Activated T-helper 1 cell treated with anti-CD3 and anti-CD28 coated beads, Interleukin-12 subunit alpha, Interleukin-12 subunit beta, Interleukin-2, Interleukin-4 antibody, amounts not matched to agents 30 ng/mL and 10 ng/mL and 1 ng/mL, durations not matched to agents 14 hours and 24 hours and 36 hours (primary cell): ENCODE data around the gene MEDAG. TPM values are rescaled to one million over a fixed set of nuclear protein-coding genes. Genes with fewer than 3 reads are reported as not detected.

Experiments
- DNase-seq: peaks from one replicate; pipeline ENCODE4 v3.0.0; 2021; ENCODE audit warnings: low spot score
- H3K27ac Mint-ChIP-seq: one replicate; pipeline ENCODE4 v1.8.0; 2021; ENCODE audit warnings: mild to moderate bottlenecking, mixed read lengths
- H3K27me3 Mint-ChIP-seq: one replicate; pipeline ENCODE4 v1.8.0; 2022; ENCODE audit warnings: mild to moderate bottlenecking, moderate library complexity, mixed read lengths; ENCODE audit not compliant: insufficient read depth
- H3K36me3 Mint-ChIP-seq: one replicate; pipeline ENCODE4 v1.8.0; 2021; ENCODE audit warnings: low read depth, mixed read lengths
- H3K4me1 Mint-ChIP-seq: one replicate; pipeline ENCODE4 v1.8.0; 2021; ENCODE audit warnings: low read depth, mixed read lengths
- H3K4me3 Mint-ChIP-seq: one replicate; pipeline ENCODE4 v1.8.0; 2021; ENCODE audit warnings: mild to moderate bottlenecking, moderate library complexity, mixed read lengths
- H3K9me3 Mint-ChIP-seq: one replicate; pipeline ENCODE4 v1.8.0; 2021; ENCODE audit warnings: mixed read lengths
- intact Hi-C: fragments of 100-400 bp; cut with micrococcal nuclease; formaldehyde crosslinking; loops from one replicate; pipeline ENCODE4 v1.15.1; 2024
- total RNA-seq: library from RNA; stranded (reverse); gene quantifications from 2 replicates; pipeline ENCODE4 v1.2.3, GENCODE V29; 2022

Gene MEDAG
- total RNA-seq, 1 donor from 2014 or later, result not detected

DNA sequence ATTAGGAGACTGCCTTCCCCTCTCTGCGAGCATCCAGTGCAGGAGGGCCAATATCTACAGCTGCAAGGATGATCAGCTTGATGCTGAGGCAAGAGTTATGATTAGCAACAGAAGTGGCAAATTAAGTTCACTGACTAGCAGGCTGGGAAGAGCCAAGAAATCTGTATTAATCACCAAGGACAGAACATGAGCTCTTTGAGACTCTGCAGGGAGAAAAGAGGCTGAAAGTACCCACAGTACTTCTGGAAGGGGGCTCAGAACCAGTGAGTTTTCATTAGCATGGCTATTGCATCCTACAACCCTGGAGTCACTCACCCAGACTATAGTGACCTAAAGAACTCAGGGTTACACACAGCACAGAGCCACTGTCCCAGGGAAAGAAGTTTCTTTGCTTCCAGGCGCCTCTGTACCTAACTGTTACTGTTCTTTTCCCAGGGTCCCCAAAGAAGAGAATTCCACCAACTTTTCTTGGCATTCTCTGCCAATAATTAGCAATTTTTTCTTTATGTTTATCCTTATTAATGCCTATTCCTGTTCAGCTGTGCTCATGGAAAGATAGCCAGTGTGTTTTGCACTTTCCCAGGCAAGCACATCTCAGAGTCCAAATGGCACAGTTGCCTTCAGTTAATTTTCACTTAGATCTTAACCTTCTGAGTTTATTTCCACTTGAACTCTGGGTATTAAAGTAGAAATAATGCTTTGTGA lies 25.8 kb upstream of the MEDAG start:
- intact Hi-C loops, result no loop called here
- DNase-seq, result no peak
- Mint-ChIP-seq H3K27ac (no peak overlapping the region), H3K27me3 (peaks cover 26% of the 10 kb centered on the region), H3K4me3 (no peak overlapping the region), H3K4me1 (peaks cover 13% of the 10 kb centered on the region), H3K9me3 (no peaks in the 10 kb centered on the region), H3K36me3 (no peaks in the 10 kb centered on the region)

DNA sequence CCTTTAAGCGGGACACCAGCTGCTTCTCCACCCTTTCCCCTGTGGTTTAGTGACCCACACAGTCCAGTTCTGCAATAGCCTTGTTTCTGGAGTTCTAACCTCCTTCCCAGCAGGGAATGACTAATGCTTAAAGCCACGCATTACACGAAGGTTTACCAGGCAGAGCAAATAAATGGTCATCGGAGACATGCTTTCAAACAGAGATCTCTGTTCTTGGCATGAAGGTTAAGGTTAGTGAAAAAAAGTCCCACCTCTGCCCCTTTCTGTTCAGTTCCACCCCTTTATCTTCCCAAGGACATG lies 25.3 kb upstream of the MEDAG start:
- intact Hi-C loops, result no loop called here
- peaks cover 26% of the 10 kb centered on the region for H3K27me3 Mint-ChIP-seq
- H3K4me3 Mint-ChIP-seq, result no peak overlapping the region
- no peaks in the 10 kb centered on the region for H3K9me3 Mint-ChIP-seq
- H3K36me3 Mint-ChIP-seq, result no peaks in the 10 kb centered on the region
- no peak for DNase-seq
- peaks cover 13% of the 10 kb centered on the region for H3K4me1 Mint-ChIP-seq
- H3K27ac Mint-ChIP-seq, result no peak overlapping the region

- Mint-ChIP-seq H3K9me3 (no peaks in the 10 kb centered on the region), H3K27me3 (peaks cover 26% of the 10 kb centered on the region), H3K4me1 (peaks cover 13% of the 10 kb centered on the region), H3K36me3 (no peaks in the 10 kb centered on the region), H3K4me3 (no peak overlapping the region), H3K27ac (no peak overlapping the region)
- intact Hi-C loops, result no loop called here
- DNase-seq, result no peak
These were observed 24.9 kb upstream of the MEDAG start for GRCh38 chr13:30881191-30881651.

- H3K4me3 Mint-ChIP-seq, result no peak overlapping the region
- peaks cover 13% of the 10 kb centered on the region for H3K4me1 Mint-ChIP-seq
- intact Hi-C loops, result no loop called here
- H3K27me3 Mint-ChIP-seq, result peaks cover 26% of the 10 kb centered on the region
- no peak overlapping the region for H3K27ac Mint-ChIP-seq
- DNase-seq, result no peak
- no peaks in the 10 kb centered on the region for H3K36me3 Mint-ChIP-seq
- no peaks in the 10 kb centered on the region for H3K9me3 Mint-ChIP-seq
These were observed 23.8 kb upstream of the MEDAG start for GRCh38 chr13:30882026-30882850.

DNA sequence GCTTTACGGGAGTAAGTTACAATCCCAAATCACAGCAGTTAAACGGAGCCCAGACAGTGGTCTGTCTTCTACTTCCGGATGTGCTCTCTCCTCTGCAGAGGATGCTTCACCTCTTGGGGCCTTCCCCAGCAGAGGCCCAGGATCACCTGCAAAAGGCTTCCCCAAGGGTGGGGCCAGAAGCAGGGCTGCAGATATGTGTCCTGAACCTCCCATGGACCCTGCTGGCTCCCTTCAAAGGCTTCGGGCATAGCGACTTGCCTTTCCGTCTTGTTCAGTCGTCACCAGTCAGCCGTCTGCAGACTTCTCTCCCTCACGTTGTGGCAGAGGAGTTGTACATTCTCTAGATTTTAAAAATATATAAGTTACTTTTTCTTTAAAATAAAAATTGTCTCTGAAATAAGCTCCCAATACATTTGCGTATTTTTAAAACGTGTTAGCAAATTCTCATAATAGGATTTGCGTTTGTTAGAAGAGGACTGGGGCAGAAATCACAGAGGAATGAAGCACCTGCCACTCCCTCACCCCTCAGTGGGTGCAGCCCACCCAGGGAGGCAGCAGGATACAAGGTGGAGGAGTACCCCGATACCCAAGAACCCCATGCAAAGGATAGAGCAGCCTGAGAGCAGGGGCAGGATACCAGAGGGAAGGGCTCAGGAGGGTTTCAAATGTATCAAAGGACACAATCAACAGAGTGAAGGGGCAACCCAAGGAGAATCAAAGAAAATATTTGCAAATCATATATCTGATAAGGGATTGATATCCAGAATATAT lies 22.9 kb upstream of the MEDAG start:
- peaks cover 13% of the 10 kb centered on the region for H3K4me1 Mint-ChIP-seq
- no peak overlapping the region for H3K4me3 Mint-ChIP-seq
- H3K36me3 Mint-ChIP-seq, result no peaks in the 10 kb centered on the region
- no peaks in the 10 kb centered on the region for H3K9me3 Mint-ChIP-seq
- H3K27ac Mint-ChIP-seq, result no peak overlapping the region
- H3K27me3 Mint-ChIP-seq, result peaks cover 19% of the 10 kb centered on the region
- no peak for DNase-seq
- intact Hi-C loops, result no loop called here

DNA sequence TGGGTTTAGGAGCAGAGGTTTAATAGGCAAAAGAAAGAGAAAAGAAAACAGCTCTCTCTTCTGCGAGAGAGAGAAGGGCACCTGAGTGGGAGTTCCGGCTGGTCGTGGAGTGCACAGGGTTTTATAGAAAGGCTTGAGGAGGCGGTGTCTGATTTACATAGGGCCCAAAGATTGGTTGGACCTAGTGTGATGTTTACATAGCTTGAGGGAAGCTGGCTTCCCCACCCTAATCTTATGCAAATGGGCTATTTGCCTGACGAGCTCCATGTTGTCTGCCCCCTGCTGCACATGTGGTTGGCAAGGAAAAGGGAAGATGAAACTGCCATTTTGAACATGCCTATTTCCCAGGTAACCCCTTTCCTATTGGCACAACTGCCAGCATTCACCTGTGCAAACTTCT lies 21.5 kb upstream of the MEDAG start:
- Mint-ChIP-seq H3K4me3 (no peak overlapping the region), H3K36me3 (no peaks in the 10 kb centered on the region), H3K4me1 (peaks cover 13% of the 10 kb centered on the region), H3K9me3 (no peaks in the 10 kb centered on the region), H3K27ac (no peak overlapping the region), H3K27me3 (peaks cover 17% of the 10 kb centered on the region)
- no peak for DNase-seq
- intact Hi-C loops, result no loop called here

GRCh38 chr13:30889196-30889690 lies 16.8 kb upstream of the MEDAG start:
- H3K9me3 Mint-ChIP-seq, result no peaks in the 10 kb centered on the region
- no peak overlapping the region for H3K4me3 Mint-ChIP-seq
- no peak for DNase-seq
- peaks cover 11% of the 10 kb centered on the region for H3K4me1 Mint-ChIP-seq
- no peak overlapping the region for H3K27ac Mint-ChIP-seq
- H3K36me3 Mint-ChIP-seq, result no peaks in the 10 kb centered on the region
- H3K27me3 Mint-ChIP-seq, result peaks cover 16% of the 10 kb centered on the region
- intact Hi-C loops, result loop anchor here (5.0 kb wide), 1 partner anchor 158 kb away; no protein-coding TSS in a partner anchor

GRCh38 chr13:30892966-30893365 lies 13.1 kb upstream of the MEDAG start:
- no peak for DNase-seq
- Mint-ChIP-seq H3K9me3 (no peaks in the 10 kb centered on the region), H3K27ac (no peak overlapping the region), H3K4me3 (no peak overlapping the region), H3K36me3 (no peaks in the 10 kb centered on the region), H3K27me3 (peaks cover 21% of the 10 kb centered on the region), H3K4me1 (no peaks in the 10 kb centered on the region)
- intact Hi-C loops, result no loop called here

GRCh38 chr13:30895773-30896172 lies 10.3 kb upstream of the MEDAG start:
- intact Hi-C loops, result no loop called here

DNA sequence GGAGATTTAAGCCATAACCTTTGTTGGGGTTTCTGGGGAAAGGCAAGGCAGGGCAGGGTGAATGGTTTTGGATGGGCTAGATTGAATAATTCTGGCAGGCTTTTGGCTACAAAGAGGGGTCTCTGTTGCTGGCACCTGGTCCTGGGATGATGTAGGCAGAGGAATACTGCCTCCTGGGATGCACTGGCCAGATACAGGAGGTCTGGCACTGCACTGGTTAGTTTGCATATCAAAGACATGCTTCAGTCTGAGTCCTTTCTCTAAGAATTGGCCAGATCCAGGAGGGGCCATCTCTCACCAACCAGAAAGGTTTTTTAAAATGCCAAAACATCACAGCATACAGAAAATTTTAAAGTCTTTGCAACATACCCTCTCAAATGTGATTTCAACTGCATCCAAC lies 8.0 kb upstream of the MEDAG start:
- H3K36me3 Mint-ChIP-seq, result peaks cover 1% of the 10 kb centered on the region
- no peak for DNase-seq
- H3K4me3 Mint-ChIP-seq, result no peak overlapping the region
- no peaks in the 10 kb centered on the region for H3K9me3 Mint-ChIP-seq
- H3K27ac Mint-ChIP-seq, result peak overlapping the region; percentile 11
- peaks cover 21% of the 10 kb centered on the region for H3K27me3 Mint-ChIP-seq
- intact Hi-C loops, result no loop called here
- H3K4me1 Mint-ChIP-seq, result peaks cover 15% of the 10 kb centered on the region

More at GRCh38 chr13:30895773-30896172, 10.3 kb upstream of the MEDAG start:
- Mint-ChIP-seq H3K4me3 (no peak overlapping the region), H3K27ac (no peak overlapping the region), H3K9me3 (no peaks in the 10 kb centered on the region), H3K36me3 (no peaks in the 10 kb centered on the region), H3K4me1 (peaks cover 15% of the 10 kb centered on the region), H3K27me3 (peaks cover 22% of the 10 kb centered on the region)
- no peak for DNase-seq

DNA sequence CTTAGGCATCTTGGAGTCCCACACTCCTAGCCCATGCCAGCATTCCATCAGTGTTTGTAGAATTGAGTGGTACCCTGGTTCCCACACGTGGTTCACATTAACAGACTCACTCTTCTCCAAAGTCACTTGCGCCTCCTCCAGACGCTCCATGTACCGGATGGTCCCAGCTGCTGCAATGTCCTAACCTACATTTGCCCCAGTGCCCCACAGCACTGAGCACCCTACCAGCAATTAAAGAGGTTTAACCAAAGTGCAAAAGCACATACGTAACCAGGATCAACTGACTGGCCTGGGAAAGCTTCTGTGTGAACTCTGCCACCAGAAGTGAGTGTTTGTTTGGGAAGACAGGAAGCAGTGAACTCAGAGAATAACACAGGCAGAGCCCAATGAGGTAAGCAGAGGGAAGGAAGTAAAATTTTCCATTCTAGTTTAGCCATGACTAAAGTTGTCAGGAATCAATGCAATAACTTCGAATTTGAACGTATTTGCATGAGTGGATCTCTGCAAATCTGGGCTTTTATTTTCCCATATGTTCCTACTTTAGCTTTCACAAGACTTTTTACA lies 7.3 kb upstream of the MEDAG start:
- no peak overlapping the region for H3K4me3 Mint-ChIP-seq
- H3K4me1 Mint-ChIP-seq, result peaks cover 15% of the 10 kb centered on the region
- H3K9me3 Mint-ChIP-seq, result no peaks in the 10 kb centered on the region
- no peak for DNase-seq
- H3K27ac Mint-ChIP-seq, result peak overlapping the region; percentile 6
- peaks cover 1% of the 10 kb centered on the region for H3K36me3 Mint-ChIP-seq
- intact Hi-C loops, result no loop called here
- peaks cover 23% of the 10 kb centered on the region for H3K27me3 Mint-ChIP-seq

GRCh38 chr13:30900436-30900835 lies 5.6 kb upstream of the MEDAG start:
- intact Hi-C loops, result no loop called here
- Mint-ChIP-seq H3K36me3 (peaks cover 1% of the 10 kb centered on the region), H3K4me3 (no peak overlapping the region), H3K27ac (no peak overlapping the region), H3K4me1 (peaks cover 15% of the 10 kb centered on the region), H3K27me3 (peaks cover 37% of the 10 kb centered on the region), H3K9me3 (no peaks in the 10 kb centered on the region)
- no peak for DNase-seq
